Measurements from ENCODE around the gene PSMD13.
"Not testable (repeated sequence)": the region's sequence is repeated elsewhere in the genome, so short reads cannot be mapped to it uniquely, and the experiment has no call there.

PSMD13 gene

DNA sequence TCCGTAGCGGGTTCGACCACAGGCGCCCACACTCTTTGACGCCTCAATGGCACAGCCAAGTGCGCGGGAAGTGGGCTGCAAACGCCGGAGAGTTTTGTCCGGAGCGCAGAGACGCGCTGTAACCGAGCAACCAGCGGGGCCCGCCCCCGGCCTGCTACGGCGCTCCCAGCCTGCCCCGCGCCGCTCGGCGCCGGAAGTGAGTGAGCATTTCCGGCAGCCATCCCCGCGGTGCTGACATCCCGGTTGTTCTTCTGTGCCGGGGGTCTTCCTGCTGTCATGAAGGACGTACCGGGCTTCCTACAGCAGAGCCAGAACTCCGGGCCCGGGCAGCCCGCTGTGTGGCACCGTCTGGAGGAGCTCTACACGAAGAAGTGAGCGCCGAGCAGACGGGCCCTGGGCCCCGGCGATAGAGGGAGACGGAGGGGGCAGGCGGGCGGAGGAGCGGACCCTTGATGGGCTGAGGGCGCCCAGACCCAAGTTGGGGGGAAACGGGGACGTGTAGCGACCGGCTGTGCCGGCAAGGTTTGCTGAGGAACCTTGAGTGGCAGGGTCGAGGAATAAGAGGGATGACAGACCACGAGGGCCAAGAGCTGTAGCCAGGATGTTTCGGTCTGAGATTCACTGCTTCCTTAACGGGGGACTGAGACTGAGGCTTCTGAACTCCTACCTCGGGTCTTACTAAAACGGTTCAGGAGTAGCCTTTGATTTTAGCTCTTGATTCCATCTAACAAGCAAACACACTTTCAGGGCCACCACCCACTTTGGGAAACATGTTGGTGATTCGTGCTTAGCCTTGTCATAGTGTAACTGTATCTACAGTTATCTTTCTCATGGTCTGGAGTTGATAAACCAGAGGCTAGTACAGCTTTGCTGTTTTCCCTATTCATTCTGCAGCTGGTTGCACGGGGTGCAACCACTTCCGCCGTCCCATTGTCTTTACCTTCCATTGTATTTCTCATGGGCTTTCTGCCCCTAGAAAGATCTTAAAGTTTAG lies at the start of gene PSMD13:
PSMD13 (plus strand) TSS at position 203 of the 994 bp plus-strand sequence; CDS start at position 277, 74 bp downstream.
- FAIRE-seq (peak; percentile 89), DNase-seq (ENCODE audit: extremely low spot score, insufficient read length, low read depth) (peak; percentile 80)

DNA sequence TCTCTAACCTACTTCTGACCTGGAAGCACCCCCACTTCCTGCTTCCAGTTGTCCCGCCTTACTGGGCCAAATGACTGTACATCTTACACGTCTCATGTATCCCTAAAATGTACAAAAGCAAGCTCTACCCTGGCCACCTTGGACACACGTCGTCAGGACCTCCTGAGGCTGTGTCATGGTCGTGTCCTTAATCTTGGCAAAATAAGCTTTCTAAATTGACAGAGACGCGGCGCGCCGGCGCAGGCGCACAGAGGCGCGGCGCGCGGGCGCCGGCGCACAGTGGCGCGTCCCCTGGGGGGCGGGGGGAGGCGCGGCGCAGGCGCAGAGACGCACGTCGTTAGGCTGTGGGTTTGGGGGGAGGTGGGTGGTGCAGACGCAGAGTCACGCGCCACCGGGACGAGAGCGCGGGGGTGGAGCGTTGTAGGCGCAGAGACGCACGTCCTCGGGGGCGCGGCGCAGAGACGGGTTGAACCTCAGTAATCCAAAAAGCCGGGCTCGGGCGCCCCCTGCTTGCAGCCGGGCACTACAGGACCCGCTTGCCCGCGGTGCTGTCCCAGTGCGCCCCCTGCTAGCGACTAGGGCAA lies 47.5 kb upstream of the PSMD13 start:
- not testable (repeated sequence) for DNase-seq (ENCODE audit: extremely low spot score, insufficient read length, low read depth); FAIRE-seq

GRCh38 chr11:189843-190311 lies 46.9 kb upstream of the PSMD13 start:
- not testable (repeated sequence) for DNase-seq (ENCODE audit: extremely low spot score, insufficient read length, low read depth); FAIRE-seq

DNA sequence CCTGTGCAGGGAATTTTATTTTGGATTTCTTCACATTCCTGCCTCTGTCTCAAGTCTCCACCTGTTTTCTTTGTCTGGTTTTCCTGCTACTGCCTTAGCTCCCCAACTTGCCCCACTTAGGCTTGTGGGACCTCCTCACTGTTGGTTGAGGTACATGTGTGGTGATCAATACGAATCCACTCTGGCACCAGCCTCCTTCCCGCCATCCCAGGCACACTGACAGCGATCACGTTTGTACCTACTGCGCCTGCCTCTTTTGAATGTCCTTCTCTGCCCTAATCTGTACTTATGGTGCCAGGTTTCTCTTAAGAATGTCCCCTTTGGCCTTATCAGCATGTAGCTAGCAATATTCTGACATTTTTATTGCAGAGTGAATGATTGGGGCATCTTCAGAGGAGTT lies 46.2 kb upstream of the PSMD13 start:
- not testable (repeated sequence) for FAIRE-seq; DNase-seq (ENCODE audit: extremely low spot score, insufficient read length, low read depth)

DNA sequence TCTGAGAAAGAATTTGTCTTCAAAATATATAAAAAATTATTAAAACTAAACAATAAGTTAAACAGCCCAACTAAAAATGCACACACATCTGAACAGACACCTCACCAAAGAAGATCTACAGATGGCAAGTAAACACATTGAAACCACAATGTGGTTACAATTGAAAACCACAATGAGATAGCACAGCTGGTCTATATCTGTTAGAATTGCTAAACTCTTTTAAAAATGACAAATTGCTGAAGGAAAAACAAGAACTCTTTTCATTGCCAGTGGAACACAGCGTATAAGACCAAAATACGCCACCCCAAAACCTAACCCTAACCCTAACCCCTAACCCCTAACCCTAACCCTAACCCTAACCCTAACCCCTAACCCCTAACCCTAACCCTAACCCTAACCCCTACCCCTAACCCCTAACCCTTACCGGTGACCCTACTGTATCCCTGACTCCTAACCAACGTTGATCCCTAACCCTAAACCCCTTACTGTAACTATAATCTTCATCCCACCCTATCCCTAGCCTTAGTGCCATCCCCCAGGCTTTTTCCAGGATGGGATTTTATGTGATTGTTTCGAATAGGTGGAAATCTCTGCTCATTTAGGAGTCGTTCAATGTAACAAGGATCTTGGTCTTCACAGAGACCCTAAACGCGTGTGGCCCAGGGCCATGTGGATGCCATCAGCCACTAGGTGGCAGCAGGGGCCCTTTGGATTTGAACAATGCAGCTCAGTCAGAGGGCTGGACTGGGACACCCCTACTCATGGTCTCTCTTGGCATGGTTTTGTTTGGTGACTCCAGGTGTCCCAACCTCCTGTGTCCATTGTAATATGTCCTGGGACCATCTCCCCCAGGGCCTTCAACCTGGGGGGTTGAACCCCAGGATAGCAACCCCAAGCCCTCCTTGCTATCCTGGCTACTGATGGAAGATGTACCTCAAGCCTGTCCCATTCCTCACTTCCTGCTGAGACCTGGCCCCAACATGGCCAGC lies 45.0 kb upstream of the PSMD13 start:
- DNase-seq (ENCODE audit: extremely low spot score, insufficient read length, low read depth), result not testable (repeated sequence)
- peak; percentile 95 for FAIRE-seq

DNA sequence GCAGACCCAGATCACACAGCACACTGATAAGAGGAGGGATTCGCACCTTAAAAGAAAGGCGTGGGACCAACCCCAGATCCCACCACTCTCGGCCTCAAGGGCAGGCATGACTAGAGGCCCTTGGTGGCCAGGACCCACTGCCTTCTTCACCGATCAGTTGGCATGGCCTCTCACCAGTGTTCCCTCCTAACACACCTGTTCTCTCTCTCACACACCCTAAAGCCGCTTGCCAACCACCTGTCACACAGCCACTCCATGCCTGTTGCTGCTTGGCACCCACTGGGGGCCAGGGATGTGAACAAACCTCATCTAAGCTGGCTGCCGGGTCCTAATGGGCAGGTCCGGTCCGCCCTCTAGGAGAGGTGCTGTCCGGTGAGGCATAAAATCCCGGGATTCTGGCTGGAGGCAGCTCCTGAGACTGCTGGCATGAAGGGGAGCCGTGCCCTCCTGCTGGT lies 44.1 kb upstream of the PSMD13 start, which contains the start of gene SCGB1C1:
SCGB1C1 (plus strand) TSS at position 405 of the 455 bp plus-strand sequence; CDS start at position 427, 22 bp downstream.
- FAIRE-seq; DNase-seq (ENCODE audit: extremely low spot score, insufficient read length, low read depth): not testable (repeated sequence)

GRCh38 chr11:193481-193880 lies 43.3 kb upstream of the PSMD13 start:
- DNase-seq (ENCODE audit: extremely low spot score, insufficient read length, low read depth); FAIRE-seq: not testable (repeated sequence)

- FAIRE-seq, result no peak
Observed at GRCh38 chr11:196786-197731, 39.7 kb upstream of the PSMD13 start.

GRCh38 chr11:197741-198235 lies 39.0 kb upstream of the PSMD13 start:
- no peak for FAIRE-seq

More at GRCh38 chr11:196786-197731, 39.7 kb upstream of the PSMD13 start:
- no peak for DNase-seq (ENCODE audit: extremely low spot score, insufficient read length, low read depth)

GRCh38 chr11:198236-198806 lies 38.5 kb upstream of the PSMD13 start:
- DNase-seq (ENCODE audit: extremely low spot score, insufficient read length, low read depth) (no peak), FAIRE-seq (no peak)

More at GRCh38 chr11:197741-198235, 39.0 kb upstream of the PSMD13 start:
- DNase-seq (ENCODE audit: extremely low spot score, insufficient read length, low read depth), result no peak

DNA sequence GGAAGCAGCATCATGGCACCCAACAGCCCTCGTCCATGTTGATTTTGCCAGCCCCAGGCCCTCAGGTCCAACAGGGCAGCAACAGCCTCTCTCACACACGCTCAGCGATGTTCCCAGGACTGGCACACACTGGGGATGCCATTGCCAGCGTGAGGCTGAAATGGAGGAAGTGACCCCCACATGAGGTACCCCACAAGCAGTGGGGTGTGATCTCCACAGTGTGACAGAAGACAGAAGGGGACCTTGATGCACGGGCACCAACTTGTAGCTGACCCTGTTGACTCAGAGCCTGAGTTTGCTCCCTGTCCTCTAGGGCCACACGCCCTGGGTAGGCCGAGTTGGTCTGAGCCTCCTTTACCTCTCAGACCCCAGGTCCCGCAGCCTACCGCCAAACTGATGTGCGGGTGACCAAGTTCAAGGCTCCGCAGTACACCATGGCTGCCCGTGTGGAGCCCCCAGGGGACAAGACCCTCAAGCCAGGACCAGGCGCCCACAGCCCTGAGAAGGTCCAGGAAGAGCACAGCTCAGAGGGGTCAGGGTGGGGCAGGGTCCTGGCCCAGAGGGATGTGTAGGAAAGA lies 37.7 kb upstream of the PSMD13 start:
- no peak for FAIRE-seq

DNA sequence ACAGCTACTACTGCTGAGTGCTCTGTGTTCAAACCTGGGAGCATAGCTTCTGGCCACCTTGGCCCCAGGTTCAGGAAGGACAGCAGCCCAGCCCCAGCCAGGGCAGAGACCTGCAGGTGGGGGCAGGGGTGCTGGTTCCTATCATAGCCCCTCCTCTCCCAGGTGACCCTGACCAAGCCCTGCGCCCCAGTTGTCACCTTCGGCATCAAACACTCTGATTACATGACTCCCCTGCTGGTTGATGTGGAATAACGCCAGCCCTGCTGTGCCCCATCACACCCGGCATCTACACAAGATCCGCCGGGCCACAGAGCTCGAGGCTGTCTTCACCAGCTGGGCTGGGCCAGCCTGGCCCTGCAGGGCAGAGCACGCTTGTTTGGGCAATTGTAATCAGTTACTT lies 37.0 kb upstream of the PSMD13 start:
- DNase-seq (ENCODE audit: extremely low spot score, insufficient read length, low read depth) (no peak), FAIRE-seq (no peak)

More for the DNA sequence above, 37.7 kb upstream of the PSMD13 start:
- DNase-seq (ENCODE audit: extremely low spot score, insufficient read length, low read depth), result no peak

DNA sequence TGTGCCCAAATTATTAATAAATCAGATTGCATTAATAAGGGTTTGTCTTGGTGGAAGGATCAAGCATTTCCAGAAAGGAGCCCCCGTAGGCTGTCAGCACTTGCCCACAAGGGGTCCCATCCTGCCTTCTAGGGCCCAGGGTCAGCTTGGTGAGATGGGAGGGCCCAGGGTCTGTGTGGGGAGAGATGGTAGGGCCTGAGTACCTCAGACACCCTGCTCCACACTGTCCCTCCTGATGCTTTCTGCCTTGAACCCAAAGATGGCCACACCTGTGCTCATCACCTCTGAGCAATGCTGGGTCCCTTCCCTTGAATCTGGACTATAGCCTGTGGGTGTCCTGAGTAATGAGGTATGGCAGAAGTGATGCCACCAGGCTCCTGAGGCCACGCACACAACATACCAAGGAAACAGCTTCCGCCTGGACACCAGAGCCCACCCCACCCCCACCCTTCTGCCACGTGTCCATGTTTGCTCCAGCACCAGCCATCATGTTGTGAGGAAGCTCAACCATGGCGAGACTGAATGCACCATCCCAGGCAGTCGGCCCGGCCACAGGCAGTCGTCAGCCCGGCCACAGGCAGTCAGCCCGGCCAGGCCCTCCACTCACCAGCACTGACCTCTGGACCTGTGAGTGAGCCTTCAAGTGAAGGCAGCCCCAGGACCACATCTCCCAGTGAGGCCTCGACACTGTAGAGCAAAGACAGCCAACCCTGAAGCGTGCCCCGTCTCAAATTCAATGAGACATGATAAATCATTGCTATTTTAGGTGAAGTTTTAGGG lies 36.4 kb upstream of the PSMD13 start:
- FAIRE-seq, result no peak
- DNase-seq (ENCODE audit: extremely low spot score, insufficient read length, low read depth), result no peak

GRCh38 chr11:201966-202365 lies 34.8 kb upstream of the PSMD13 start:
- DNase-seq (ENCODE audit: extremely low spot score, insufficient read length, low read depth), result no peak
- FAIRE-seq, result no peak

- FAIRE-seq (no peak), DNase-seq (ENCODE audit: extremely low spot score, insufficient read length, low read depth) (no peak)
Observed at GRCh38 chr11:202490-202889, 34.3 kb upstream of the PSMD13 start.

- no peak for DNase-seq (ENCODE audit: extremely low spot score, insufficient read length, low read depth)
- no peak for FAIRE-seq
Observed at GRCh38 chr11:203056-203944, 33.5 kb upstream of the PSMD13 start.

All from GM18507 (cell line).